GM23338 (cell line): ENCODE measurements around the gene RNF121.

Source experiments
- CREB1 ChIP-seq: fragments of 250-450 bp; sonication (Bioruptor Pico); IDR thresholded peaks from 2 replicates; pipeline ENCODE4 v1.5.0; 2020; ENCODE audit warnings: low read depth, mild to moderate bottlenecking, moderate library complexity
- EZH2 ChIP-seq: fragments of 200-600 bp; sonication (generic); IDR thresholded peaks from one replicate; pipeline ENCODE4 v1.8.0; 2017; ENCODE audit warnings: antibody characterized with exemption, mild to moderate bottlenecking, low read depth; ENCODE audit not compliant: unreplicated experiment
- EZH2phosphoT487 ChIP-seq: fragments of 200-600 bp; sonication (generic); IDR thresholded peaks from one replicate; pipeline ENCODE4 v1.8.1; 2018; ENCODE audit warnings: antibody characterized with exemption; ENCODE audit not compliant: unreplicated experiment
- JUNB ChIP-seq: IDR thresholded peaks from one replicate; pipeline ENCODE4 v1.6.1; 2016; ENCODE audit warnings: antibody characterized with exemption; ENCODE audit not compliant: unreplicated experiment
- POLR2AphosphoS5 ChIP-seq: IDR thresholded peaks from 2 replicates; pipeline ENCODE4 v1.6.1; 2016; ENCODE audit warnings: antibody characterized with exemption, low read depth
- ZNF114 ChIP-seq: fragments of 250-450 bp; sonication (Bioruptor Pico); IDR thresholded peaks from 2 replicates; pipeline ENCODE4 v1.5.0; 2020; ENCODE audit warnings: mild to moderate bottlenecking, moderate library complexity
- TF ChIP-seq, protein P1 (sequence below), 2 experiments: fragments of 200-600 bp in 1 of 2; sonication (generic) in 1 of 2; conservative IDR thresholded peaks; 2 replicates each; pipeline versions ENCODE4 v1.5.1 to v1.6.1; 2016 to 2017; ENCODE audit warnings: antibody characterized with exemption in 2 of 2, low read depth in 2 of 2, mild to moderate bottlenecking in 2 of 2, moderate library complexity in 1 of 2
- TF ChIP-seq, protein P2 (sequence below): IDR thresholded peaks from one replicate; pipeline ENCODE4 v1.6.1; 2018; ENCODE audit warnings: antibody characterized with exemption; ENCODE audit not compliant: unreplicated experiment

GRCh38 chr11:71979094-71979493 lies 50.2 kb downstream of the RNF121 start:
- TF ChIP-seq EZH2 (no peak), EZH2phosphoT487 (no peak), JUNB (no peak), POLR2AphosphoS5 (no peak), ZNF114 (CRISPR knock-in tag) (no peak), CREB1 (CRISPR knock-in tag) (no peak)
- TF ChIP-seq, protein P1, sequence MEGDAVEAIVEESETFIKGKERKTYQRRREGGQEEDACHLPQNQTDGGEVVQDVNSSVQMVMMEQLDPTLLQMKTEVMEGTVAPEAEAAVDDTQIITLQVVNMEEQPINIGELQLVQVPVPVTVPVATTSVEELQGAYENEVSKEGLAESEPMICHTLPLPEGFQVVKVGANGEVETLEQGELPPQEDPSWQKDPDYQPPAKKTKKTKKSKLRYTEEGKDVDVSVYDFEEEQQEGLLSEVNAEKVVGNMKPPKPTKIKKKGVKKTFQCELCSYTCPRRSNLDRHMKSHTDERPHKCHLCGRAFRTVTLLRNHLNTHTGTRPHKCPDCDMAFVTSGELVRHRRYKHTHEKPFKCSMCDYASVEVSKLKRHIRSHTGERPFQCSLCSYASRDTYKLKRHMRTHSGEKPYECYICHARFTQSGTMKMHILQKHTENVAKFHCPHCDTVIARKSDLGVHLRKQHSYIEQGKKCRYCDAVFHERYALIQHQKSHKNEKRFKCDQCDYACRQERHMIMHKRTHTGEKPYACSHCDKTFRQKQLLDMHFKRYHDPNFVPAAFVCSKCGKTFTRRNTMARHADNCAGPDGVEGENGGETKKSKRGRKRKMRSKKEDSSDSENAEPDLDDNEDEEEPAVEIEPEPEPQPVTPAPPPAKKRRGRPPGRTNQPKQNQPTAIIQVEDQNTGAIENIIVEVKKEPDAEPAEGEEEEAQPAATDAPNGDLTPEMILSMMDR (conservative IDR thresholded peaks at IDR 0.05; ENCODE audit: low read depth in 2 of 2), result no peak
- TF ChIP-seq, protein P2, sequence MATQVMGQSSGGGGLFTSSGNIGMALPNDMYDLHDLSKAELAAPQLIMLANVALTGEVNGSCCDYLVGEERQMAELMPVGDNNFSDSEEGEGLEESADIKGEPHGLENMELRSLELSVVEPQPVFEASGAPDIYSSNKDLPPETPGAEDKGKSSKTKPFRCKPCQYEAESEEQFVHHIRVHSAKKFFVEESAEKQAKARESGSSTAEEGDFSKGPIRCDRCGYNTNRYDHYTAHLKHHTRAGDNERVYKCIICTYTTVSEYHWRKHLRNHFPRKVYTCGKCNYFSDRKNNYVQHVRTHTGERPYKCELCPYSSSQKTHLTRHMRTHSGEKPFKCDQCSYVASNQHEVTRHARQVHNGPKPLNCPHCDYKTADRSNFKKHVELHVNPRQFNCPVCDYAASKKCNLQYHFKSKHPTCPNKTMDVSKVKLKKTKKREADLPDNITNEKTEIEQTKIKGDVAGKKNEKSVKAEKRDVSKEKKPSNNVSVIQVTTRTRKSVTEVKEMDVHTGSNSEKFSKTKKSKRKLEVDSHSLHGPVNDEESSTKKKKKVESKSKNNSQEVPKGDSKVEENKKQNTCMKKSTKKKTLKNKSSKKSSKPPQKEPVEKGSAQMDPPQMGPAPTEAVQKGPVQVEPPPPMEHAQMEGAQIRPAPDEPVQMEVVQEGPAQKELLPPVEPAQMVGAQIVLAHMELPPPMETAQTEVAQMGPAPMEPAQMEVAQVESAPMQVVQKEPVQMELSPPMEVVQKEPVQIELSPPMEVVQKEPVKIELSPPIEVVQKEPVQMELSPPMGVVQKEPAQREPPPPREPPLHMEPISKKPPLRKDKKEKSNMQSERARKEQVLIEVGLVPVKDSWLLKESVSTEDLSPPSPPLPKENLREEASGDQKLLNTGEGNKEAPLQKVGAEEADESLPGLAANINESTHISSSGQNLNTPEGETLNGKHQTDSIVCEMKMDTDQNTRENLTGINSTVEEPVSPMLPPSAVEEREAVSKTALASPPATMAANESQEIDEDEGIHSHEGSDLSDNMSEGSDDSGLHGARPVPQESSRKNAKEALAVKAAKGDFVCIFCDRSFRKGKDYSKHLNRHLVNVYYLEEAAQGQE, result no peak
